OCI-M1 (cell line): ENCODE results near the gene TGFB1.
"Not testable (repeated sequence)": the region's sequence is repeated elsewhere in the genome, so short reads cannot be mapped to it uniquely, and the experiment has no call there.

Experiments used
- DNase-seq: peaks from one replicate; lab custom pipeline; 2025; lab: John Stamatoyannopoulos, UW

TGFB1 gene

GRCh38 chr19:41300555-41300954 lies 53.2 kb downstream of the TGFB1 start:
- no peak for DNase-seq

- no peak for DNase-seq
Observed at GRCh38 chr19:41299755-41300089, 54.0 kb downstream of the TGFB1 start.

GRCh38 chr19:41299046-41299754 lies 54.5 kb downstream of the TGFB1 start:
- no peak for DNase-seq

GRCh38 chr19:41298348-41298964 lies 55.3 kb downstream of the TGFB1 start:
- no peak for DNase-seq

GRCh38 chr19:41297628-41298347 lies 55.9 kb downstream of the TGFB1 start:
- DNase-seq: no peak

GRCh38 chr19:41296433-41296871 lies 57.3 kb downstream of the TGFB1 start:
- DNase-seq: no peak

- no peak for DNase-seq
Observed at GRCh38 chr19:41295499-41295898, 58.2 kb downstream of the TGFB1 start.

- no peak for DNase-seq
Observed at GRCh38 chr19:41294393-41294792, 59.3 kb downstream of the TGFB1 start.

GRCh38 chr19:41289814-41290213 lies 63.9 kb downstream of the TGFB1 start:
- DNase-seq: not testable (repeated sequence)

- no peak for DNase-seq
Observed at GRCh38 chr19:41288673-41289530, 64.8 kb downstream of the TGFB1 start.
